Purkinje cell (primary cell): Measurements from ENCODE around the gene NKX6-1. TPM values are rescaled to one million over a fixed set of nuclear protein-coding genes. Genes with fewer than 3 reads are reported as not detected.

Experiments
- polyA plus RNA-seq: library from polyadenylated mRNA; unstranded; fragments of >200 nt; fragmentation: Nextera tagmentation; gene quantifications from 2 replicates; pipeline ENCODE4 v1.2.1, GENCODE V29; 2014

Gene NKX6-1
- not detected in 2 replicates for polyA plus RNA-seq

GRCh38 chr4:84498935-84499623 is at the start of gene NKX6-1:
Gene NKX6-1, minus strand, starts transcription at chr4:84499292. Its CDS starts 1,064 bp downstream, at chr4:84498228.

Other genes with a start within 250 kb of the NKX6-1 start
- 222 and 257 TPM in 2 replicates for gene CDS1, start 83.8 kb upstream of the NKX6-1 start, polyA plus RNA-seq